Measurements from ENCODE around the gene PAK4. TPM values are rescaled to one million over a fixed set of nuclear protein-coding genes. Genes with fewer than 3 reads are reported as not detected.

The PAK4 gene
- total and polyA plus RNA-seq, 9 of the 15 experiments (the other 6 are each of a cell fraction or from before 2014, with no cell fraction given) = 0.21 to 33.5 (median 5.8) TPM

- no peak for TF ChIP-seq NKRF (IDR thresholded peaks at IDR 0.05; ENCODE audit: borderline replicate concordance)
- peak; percentile 92 for TF ChIP-seq L3MBTL2 (IDR thresholded peaks at IDR 0.05)
- no peak for TF ChIP-seq ZNF134 (CRISPR knock-in tag; conservative IDR thresholded peaks at IDR 0.05)
- TF ChIP-seq TGIF2 (CRISPR knock-in tag; IDR thresholded peaks at IDR 0.05) = no peak
- TF ChIP-seq ZFP36 (IDR thresholded peaks at IDR 0.05; ENCODE audit: low read depth, low read length, partially characterized antibody) = no peak
- no peak for TF ChIP-seq POLR2AphosphoS2 (IDR thresholded peaks at IDR 0.05; ENCODE audit: low read length)
- no peak for TF ChIP-seq KDM2B (CRISPR knock-in tag; IDR thresholded peaks at IDR 0.05)
- no peak for TF ChIP-seq SMAD1 (IDR thresholded peaks at IDR 0.05; ENCODE audit: low read depth, low read length, partially characterized antibody)
- TF ChIP-seq FOS (IDR thresholded peaks at IDR 0.05; ENCODE audit: extremely low read depth, insufficient read length) = no peak
- no peak for TF ChIP-seq KHSRP (IDR thresholded peaks at IDR 0.05)
- peak; percentile 39; the same call in 1 of the 2 replicates for TF ChIP-seq ZNF511 (CRISPR knock-in tag; IDR thresholded peaks at IDR 0.05)
- no peak for TF ChIP-seq HNRNPH1 (optimal IDR thresholded peaks at IDR 0.05; ENCODE audit: low read depth, low read length)
- peak in 1 of 2 experiments; percentile 54; a peak in 1 of 4 replicates for TF ChIP-seq HDAC1 (IDR thresholded peaks at IDR 0.05)
- no peak for TF ChIP-seq ZNF23 (CRISPR knock-in tag; IDR thresholded peaks at IDR 0.05)
- TF ChIP-seq TCF15 (CRISPR knock-in tag; IDR thresholded peaks at IDR 0.05) = no peak
- TF ChIP-seq SNIP1 (IDR thresholded peaks at IDR 0.05; ENCODE audit: low read depth) = no peak
Observed at GRCh38 chr19:39196860-39197562, 71.4 kb downstream of the PAK4 start, which contains the start of gene NCCRP1 (continued).
